GM19025 (cell line): Measurements from ENCODE around the gene RORC.

Source experiments
- ATAC-seq: cut with Tn5 transposase; IDR thresholded peaks from one replicate; pipeline ENCODE4 v1.9.1; 2021; ENCODE audit warnings: mild to moderate bottlenecking, low read depth, moderate library complexity; ENCODE audit not compliant: unreplicated experiment

RORC gene

GRCh38 chr1:151849871-151850270 lies 18.3 kb upstream of the RORC start:
- no peak for ATAC-seq

GRCh38 chr1:151849126-151849525 lies 17.5 kb upstream of the RORC start:
- ATAC-seq, result no peak

GRCh38 chr1:151847867-151848596 lies 16.4 kb upstream of the RORC start:
- no peak for ATAC-seq

GRCh38 chr1:151846686-151847237 lies 15.2 kb upstream of the RORC start:
- ATAC-seq, result no peak

GRCh38 chr1:151846062-151846568 lies 14.5 kb upstream of the RORC start:
- ATAC-seq, result no peak

- ATAC-seq, result no peak
Measured at GRCh38 chr1:151843398-151843797, 11.8 kb upstream of the RORC start.

- no peak for ATAC-seq
Measured at GRCh38 chr1:151841141-151841540, 9.5 kb upstream of the RORC start.

GRCh38 chr1:151840421-151840820 lies 8.8 kb upstream of the RORC start:
- ATAC-seq, result no peak

- ATAC-seq, result no peak
Measured at GRCh38 chr1:151839457-151840403, 8.1 kb upstream of the RORC start, which contains the start of gene C2CD4D. TSS of gene C2CD4D (minus strand) at chr1:151839820. CDS start at chr1:151838989, 831 bp downstream.

GRCh38 chr1:151839082-151839412 lies 7.4 kb upstream of the RORC start:
- no peak for ATAC-seq

GRCh38 chr1:151838222-151839081 lies 6.8 kb upstream of the RORC start:
- peak; percentile 28 for ATAC-seq

GRCh38 chr1:151837884-151838221 lies 6.3 kb upstream of the RORC start:
- ATAC-seq, result no peak

GRCh38 chr1:151837197-151837596 lies 5.6 kb upstream of the RORC start:
- no peak for ATAC-seq

- ATAC-seq, result no peak
Measured at GRCh38 chr1:151835596-151835995, 4.0 kb upstream of the RORC start.

GRCh38 chr1:151834239-151834638 lies 2.6 kb upstream of the RORC start:
- ATAC-seq, result no peak

- no peak for ATAC-seq
Measured at GRCh38 chr1:151833172-151833900, 1.7 kb upstream of the RORC start.

GRCh38 chr1:151832318-151832980 lies 847 bp upstream of the RORC start:
- no peak for ATAC-seq

GRCh38 chr1:151831256-151831591 lies 378 bp downstream of the RORC start:
- ATAC-seq, result no peak

GRCh38 chr1:151830055-151830454 lies 1.5 kb downstream of the RORC start:
- no peak for ATAC-seq
